ENCODE measurements around the gene KCNT1. TPM values are rescaled to one million over a fixed set of nuclear protein-coding genes. Genes with fewer than 3 reads are reported as not detected.

The KCNT1 gene
- total RNA-seq, 1 donor from 2014 or later = 2.7 TPM

GRCh38 chr9:135768516-135769218, 66.7 kb downstream of the KCNT1 start:
- DNase-seq = no peak

- no peak for DNase-seq
These were observed 67.7 kb downstream of the KCNT1 start for GRCh38 chr9:135769489-135770202.

- DNase-seq = no peak
These were observed 68.2 kb downstream of the KCNT1 start for GRCh38 chr9:135770203-135770535.

GRCh38 chr9:135770771-135771170, 68.8 kb downstream of the KCNT1 start:
- DNase-seq = no peak

- DNase-seq = no peak
These were observed 69.5 kb downstream of the KCNT1 start for GRCh38 chr9:135771401-135772051.

GRCh38 chr9:135772056-135772646, 70.2 kb downstream of the KCNT1 start:
- DNase-seq = no peak

GRCh38 chr9:135772702-135773493, 70.9 kb downstream of the KCNT1 start:
- DNase-seq = no peak

GRCh38 chr9:135773530-135774238, 71.7 kb downstream of the KCNT1 start:
- DNase-seq = no peak

GRCh38 chr9:135774239-135774747, 72.3 kb downstream of the KCNT1 start:
- DNase-seq = no peak

- DNase-seq = no peak
These were observed 73.0 kb downstream of the KCNT1 start for GRCh38 chr9:135774794-135775525.

- DNase-seq = no peak
These were observed 73.9 kb downstream of the KCNT1 start for GRCh38 chr9:135775911-135776310.

GRCh38 chr9:135776893-135777622, 75.1 kb downstream of the KCNT1 start:
- no peak for DNase-seq

- DNase-seq = no peak
These were observed 75.7 kb downstream of the KCNT1 start for GRCh38 chr9:135777623-135778177.

GRCh38 chr9:135778421-135778820, 76.4 kb downstream of the KCNT1 start:
- DNase-seq = no peak

GRCh38 chr9:135779571-135779970, 77.6 kb downstream of the KCNT1 start:
- DNase-seq = no peak

- DNase-seq = no peak
These were observed 78.1 kb downstream of the KCNT1 start for GRCh38 chr9:135780086-135780485.

GRCh38 chr9:135780626-135781025, 78.6 kb downstream of the KCNT1 start:
- no peak for DNase-seq

- DNase-seq = no peak
These were observed 81.0 kb downstream of the KCNT1 start for GRCh38 chr9:135782946-135783345.

GRCh38 chr9:135783540-135784245, 81.7 kb downstream of the KCNT1 start:
- no peak for DNase-seq
